GM19328 (cell line): Measurements from ENCODE around the gene HAPSTR1.

Source experiments
- ATAC-seq: cut with Tn5 transposase; IDR thresholded peaks from one replicate; pipeline ENCODE4 v1.9.1; 2021; ENCODE audit warnings: mild to moderate bottlenecking, moderate library complexity; ENCODE audit not compliant: unreplicated experiment

The HAPSTR1 gene

DNA sequence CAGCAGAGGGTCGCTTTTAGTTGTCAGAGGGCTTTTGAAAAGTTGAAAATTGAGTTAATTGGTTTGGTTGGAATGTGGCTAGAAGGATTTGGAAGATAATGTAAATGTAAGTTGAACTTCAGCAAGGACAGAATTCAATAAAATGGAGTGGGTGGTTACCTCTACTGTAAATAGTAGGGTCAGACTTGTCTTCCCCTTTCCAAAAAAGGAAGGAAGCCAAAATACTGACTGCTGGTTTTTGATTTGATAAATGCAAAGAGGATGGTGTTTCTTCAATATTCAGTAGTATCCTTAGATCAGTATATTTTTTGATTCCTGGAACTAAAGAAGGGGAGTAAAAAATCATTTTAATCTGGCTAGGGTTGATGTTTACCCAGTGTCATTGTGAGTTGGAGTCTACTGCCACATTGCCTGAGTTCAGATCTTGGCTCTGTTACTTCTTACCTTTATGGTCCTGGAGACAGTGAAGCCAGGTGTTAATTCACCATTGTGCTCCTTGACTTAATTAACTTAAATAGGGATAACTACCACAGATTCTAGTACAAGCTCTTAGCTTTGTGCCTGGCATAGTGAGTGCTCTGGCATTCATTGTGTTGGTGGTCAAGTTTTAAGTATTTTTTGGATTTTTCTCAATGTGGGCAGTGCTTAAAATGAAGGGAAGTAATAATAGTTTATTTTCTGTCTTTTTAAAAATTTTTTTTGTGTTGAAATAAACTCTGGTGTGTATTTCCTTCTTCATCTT, 4.4 kb downstream of the HAPSTR1 start:
- ATAC-seq: no peak

DNA sequence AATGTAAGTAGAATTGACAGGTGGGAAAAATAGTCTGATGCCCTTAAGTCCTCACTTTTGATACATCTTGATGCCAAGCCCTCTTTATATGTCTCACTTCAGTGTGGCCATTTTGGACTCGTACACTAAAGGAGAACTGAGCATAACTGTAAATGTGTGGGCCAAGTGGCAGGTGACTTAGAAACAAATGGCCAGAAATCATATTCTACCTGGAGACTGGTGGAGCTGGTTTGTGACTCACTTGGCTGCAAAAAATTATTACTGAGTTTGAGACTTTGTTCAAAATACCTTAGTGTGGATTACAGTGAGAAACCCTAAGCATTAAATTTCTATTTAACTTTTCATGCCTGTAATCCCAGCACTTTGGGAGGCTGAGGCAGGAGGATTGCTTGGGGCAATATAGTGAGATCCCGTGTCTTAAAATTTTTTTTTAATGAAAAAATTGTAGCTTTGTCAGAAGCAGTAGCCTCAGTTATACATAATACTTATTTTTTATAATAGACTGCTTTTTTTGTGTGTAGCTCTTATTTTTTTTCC, 5.0 kb downstream of the HAPSTR1 start:
- ATAC-seq: no peak

DNA sequence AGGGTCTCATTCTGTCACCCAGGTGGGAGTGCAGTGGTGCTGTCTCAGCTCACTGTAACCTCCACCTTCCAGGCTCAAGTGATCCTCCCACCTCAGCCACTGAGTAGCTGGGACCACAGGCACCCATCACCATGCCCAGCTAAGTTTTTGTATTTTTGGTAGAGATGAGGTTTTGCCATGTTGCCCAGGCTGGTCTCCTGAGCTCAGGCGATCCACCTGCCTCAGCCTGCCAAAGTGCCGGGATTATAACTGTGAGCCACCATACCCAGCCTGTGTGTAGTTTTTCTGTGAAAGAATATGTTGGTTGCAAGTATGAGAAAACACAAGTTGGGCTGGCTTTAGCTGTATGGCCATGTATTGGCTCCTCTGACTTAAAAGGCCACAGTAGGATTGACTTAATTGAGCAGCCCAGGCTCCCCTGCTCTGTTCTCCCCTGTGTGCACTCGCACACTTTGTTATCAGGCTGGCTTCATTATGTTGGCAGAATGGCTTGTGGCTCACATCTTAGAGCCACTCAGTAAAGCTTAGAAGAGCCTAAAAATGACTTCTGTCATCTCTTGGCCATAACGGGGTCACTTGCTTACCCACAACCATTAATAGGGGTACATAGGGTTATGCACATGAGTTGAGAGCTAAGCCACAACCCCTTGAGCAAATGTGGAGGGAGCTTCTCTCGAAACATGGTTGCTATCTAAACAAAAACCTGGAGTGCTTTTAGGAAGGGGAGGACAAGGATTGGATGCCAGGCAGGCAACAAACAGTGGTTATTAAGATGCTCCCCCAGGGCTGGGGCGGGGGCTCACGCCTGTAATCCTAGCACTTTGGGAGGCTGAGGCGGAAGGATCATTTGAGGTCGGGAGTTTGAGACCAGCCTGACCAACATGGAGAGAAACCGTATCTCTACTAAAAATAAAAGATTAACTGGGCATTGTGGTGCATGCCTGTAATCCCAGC, 6.1 kb downstream of the HAPSTR1 start:
- no peak for ATAC-seq

DNA sequence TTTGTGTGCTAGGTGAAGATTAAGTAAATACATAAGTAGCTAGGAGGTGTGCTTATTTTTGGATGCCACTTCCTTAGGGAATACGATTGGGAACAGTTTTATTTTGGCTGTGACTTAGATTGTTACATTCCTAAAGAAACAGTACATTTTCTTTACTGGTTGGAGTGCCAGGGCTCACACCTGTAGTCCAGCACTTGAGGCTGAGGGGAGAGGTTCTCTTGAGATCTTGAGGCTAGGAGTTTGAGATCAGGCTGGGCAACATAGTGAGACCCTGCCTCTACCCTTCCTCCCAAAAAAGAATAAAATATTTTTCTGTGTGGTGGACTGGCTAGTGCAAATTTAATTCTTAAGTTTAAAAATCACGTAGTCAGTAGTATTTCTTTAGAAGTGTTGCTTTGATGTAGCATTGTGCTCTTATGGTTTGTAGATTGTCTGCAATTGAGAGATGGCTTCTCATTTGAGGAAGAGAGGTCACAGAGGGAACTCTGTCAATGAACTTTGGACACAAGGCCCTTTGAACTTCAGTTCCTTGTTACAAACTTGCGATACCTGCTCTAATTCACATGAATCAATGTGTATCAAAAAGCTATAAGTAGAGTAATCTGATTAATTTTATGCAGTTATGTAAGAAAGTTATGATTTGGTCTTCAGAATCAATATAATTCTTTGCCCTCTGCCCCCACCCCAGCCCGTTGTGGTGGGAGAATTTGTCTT, 7.1 kb downstream of the HAPSTR1 start:
- no peak for ATAC-seq

DNA sequence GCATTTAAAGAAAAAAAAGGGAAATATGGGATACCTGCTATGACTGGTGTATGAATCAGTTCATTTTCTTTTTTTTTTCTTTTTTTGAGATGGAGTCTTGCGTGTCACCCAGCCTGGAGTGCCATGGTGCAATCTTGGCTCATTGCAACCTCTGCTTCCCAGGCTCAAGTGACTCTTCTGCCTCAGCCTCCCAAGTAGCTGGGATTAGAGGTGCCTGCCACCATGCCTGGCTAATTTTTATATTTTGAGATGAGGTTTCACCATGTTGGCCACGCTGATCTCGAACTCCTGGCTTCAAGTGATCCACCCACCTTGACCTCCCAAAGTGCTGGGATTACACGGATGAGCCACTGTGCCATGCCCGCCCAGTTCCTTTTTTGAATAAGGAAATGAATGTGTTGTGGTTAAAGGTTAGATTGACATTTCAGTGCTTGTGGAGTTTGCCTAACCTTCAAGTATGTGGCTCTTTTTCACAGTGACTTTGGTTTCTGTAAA, 7.7 kb downstream of the HAPSTR1 start:
- ATAC-seq: no peak

DNA sequence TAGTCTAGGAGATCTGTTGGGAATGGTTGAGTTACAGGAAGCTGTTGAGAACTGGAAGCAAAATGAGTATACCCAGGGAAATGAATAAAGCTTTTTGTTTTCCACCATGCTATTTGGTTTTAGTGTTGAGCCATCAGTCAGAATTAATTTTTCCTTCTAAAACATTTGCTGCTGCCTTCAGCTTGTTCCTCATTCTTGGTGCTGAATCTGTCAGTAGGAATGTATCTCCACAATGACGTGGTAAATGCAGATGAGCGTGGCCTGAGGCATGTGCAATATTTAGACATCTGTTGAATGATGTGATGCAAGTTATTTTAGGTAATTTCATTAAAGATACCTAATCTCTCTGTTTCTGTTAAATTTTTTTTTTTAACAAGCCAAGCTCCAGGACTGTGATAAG, 10.9 kb downstream of the HAPSTR1 start:
- no peak for ATAC-seq

DNA sequence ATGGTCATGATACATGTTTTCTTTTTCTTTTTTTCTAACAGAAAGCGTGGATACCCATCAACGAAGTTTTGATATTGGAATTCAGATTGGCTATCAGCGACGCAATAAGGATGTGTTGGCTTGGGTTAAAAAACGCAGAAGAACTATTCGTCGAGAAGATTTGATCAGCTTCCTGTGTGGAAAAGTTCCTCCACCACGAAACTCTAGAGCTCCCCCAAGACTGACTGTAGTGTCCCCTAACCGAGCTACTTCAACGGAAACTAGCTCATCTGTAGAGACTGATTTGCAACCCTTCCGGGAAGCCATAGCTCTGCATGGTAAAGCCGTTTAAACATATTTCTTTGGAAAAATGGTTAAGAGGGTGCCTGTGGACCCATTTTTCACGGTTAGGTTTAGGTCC, 11.5 kb downstream of the HAPSTR1 start:
- ATAC-seq: no peak

DNA sequence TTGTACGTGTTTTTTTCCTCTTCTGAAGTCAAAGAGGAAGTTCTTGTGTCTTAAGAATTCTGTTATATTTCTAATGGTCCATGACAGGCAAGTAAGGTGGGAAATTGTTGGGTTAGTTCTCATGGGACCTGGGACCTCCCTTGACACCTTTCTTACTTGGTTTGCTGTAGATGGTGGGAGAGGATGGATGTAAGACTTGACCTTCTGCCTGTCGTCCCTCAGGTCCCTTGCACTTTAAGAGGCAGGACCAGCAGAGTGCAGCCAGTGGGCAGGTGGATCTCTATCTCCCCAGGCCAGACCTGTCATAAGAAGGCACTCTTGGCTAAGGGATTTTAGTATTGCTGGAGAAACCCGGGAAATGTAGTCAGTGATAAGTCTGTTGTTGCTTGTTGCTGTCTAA, 12.1 kb downstream of the HAPSTR1 start:
- no peak for ATAC-seq

DNA sequence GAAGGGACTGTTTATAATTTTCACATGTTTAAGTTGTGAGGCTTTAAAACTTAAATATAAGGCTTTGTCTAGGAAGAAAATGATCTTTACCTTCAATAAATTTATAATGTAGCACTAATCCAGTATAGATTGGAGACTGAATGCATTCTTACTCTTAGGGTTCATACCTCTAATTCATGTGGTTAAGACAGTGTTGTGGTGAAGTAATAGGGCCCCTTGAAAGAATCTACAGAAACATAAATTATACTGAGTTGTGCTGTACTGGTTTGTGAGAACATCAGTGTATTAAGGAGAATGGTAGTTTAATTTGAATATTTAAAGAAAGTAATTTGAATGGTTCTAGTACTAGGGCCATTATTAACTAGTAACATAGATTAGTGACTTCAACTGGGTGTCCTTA, 13.7 kb downstream of the HAPSTR1 start:
- no peak for ATAC-seq

DNA sequence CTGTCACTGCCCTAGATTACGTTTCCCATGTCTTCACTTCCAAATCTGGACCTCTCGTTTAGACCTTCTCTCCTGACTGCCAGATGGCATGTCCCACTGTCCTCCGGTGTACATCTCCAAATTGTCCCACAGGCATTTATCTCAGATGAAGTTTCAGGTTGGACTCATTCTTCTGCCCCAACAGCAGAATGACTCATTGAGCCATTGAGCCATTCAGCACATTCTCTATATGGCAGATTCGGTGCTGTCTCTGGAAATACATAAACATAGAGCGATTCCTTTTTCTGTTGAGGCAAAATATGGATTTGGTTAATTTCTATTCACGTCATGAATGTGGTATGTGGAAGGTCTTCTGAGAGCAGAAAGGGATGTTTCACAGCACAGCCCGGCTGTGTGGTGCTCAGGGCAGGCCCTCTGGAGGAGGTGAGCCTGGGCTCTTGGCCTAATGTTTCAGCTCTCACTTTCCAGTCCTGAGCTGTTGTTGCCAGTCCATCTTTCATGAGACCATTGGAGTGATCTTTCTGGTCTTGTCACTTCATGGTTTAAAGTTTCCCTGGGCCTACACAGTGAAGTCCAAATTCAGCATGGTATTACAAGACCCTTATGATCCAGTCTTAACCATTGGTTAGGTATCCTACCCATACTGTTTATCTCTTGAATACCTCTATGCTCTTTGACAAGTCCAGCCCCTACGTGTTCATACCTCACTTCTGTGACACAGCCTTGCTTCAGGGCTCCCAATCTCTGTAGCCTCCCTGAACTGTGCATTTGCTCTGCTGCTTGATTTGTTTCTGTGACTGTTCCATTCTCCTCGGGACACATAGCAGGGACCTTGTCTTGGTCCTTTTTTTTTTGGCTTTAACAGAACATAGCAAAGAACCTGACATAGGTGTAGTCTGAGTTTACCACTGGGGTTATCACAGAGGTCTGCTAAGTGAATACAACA, 15.9 kb downstream of the HAPSTR1 start:
- no peak for ATAC-seq

DNA sequence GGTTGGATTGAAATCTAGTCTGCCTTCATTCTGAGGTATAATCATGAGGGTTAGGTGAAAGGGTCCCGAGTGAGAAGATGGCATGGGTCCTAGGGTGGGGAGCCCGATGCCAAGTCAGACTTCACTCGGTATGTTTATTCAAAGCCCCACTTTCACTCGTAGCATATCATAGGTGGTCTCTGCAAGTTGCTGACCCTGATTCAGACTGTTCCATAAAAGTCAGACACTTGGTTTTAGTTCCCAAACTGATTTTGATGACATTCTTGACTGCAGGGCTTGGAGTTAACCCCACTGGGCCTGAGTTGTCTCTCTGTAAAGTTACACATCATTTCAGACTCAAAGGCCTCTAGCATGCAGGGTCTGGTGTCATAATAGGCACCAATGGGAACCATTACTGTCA, 17.8 kb downstream of the HAPSTR1 start:
- no peak for ATAC-seq

DNA sequence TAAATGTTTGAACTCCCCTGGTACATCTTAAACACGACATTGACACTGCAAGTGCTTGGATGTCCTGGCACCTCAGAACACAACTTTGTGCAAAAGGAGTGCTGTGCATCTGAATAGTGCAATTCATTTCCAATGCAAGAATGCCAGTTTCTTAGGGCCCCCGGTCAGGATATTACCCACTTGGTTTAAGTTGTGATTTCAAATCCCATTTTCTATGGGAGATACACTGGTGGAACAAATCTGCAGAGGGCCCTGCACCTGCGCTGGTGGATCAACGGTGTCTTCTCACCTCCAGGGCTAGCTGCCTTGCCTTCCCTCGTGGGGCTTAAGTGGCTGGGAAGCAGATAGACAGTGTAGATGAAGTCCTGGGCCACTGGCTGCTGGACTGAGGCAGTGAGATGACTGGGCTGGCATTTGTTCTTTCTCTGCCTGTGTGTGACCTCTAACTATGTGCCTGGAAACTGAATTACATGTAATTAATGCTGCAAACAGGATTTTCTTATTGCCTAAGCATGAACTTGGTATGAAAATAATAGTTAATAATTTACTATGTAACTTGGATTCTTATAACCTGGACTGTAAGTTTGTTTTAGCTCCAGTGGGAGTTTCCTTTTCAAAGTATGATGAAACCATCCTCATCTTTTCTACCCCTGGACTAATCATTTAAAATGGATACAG, 20.9 kb downstream of the HAPSTR1 start:
- ATAC-seq: no peak

DNA sequence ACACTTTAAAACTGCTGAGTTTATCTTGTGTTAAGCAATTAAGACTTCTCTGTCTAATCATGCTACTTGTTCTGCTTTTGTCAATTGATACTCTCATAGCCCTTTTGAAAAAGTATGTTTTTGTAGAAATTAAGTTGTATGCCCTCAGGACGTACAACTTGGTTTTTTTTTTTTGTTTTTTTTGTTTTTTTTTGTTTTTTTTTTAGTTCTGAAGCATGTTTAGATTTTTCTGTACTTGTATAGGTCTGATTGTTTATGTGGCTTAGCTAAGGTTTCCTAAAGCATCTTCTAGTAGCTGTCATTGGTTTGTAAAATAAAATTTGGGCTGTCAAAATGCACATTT, 21.4 kb downstream of the HAPSTR1 start:
- no peak for ATAC-seq

DNA sequence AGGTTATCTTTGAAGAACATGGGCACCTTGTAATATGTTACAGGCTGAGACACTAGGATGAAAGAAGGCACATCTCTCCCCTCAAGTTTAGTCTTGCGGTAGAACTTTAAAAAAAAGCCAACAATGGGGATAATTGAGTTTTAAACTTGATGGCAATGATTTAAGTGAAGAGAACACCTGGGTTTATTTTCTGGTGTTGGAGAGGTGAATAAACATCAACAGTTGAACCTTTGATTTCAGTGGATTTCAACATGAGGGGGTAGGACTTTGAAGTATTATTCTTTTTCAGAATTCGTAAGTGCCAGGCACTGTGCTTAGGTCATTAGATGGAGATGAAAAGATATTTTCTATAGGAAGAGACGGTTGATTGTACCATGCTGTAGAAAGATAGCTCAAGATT, 22.3 kb downstream of the HAPSTR1 start:
- ATAC-seq: no peak

DNA sequence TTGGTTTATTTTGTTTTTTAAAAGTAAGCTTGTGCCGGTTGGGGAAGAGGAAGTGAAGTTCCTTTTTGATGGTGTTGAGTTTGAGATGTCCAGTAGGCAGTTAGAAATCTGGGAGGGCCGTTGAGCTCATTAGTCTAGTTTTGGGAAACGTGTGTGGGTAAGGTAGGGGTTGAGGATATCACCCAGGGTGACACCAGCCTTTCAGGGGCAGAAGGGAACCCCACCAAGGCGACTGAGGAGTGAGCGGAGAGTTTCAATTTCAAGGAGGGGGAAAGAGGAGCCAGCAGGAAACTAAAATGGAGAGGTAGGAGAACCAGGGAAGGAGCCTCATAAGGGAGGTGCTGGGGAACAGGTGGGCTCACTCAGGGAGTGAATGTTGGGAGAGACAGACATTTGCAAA, 22.7 kb downstream of the HAPSTR1 start:
- no peak for ATAC-seq

DNA sequence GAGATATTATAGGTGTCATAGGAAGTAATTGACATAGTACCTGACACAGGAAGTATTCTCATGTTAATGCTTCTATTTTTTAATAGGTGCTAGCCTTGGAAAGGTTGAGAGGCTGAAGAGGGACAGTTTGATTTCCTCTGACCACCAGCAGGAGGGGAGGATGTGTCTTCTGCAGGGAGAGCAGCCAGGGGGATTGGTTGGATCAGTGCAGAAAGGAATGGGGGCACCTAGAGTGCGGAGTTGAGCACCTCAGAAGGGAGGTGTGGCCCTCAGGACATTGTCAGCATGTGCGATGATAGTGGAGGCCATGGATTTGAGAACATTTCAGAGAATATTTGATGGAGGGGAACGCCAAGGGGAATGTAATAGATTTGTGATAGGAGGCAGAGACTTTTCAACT, 23.4 kb downstream of the HAPSTR1 start:
- no peak for ATAC-seq

DNA sequence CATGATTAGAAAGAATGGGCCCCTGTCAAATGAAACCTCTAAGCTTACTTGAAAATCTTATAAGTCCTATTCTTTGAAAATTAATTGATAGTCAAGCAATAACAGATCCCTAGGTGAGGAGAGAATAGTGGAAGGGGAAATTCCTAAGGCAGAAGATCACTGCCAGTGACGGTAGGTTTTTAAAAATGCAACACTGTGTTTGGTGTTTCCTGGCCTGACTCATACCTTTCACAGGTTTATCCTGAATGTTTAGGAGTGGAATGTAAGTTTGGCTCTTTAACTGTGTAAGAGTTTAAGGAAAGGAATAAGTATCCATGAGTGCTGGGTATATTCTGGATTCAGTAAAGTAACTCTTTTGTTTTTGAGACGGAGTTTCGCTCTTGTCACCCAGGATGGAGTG, 23.8 kb downstream of the HAPSTR1 start:
- ATAC-seq: no peak

DNA sequence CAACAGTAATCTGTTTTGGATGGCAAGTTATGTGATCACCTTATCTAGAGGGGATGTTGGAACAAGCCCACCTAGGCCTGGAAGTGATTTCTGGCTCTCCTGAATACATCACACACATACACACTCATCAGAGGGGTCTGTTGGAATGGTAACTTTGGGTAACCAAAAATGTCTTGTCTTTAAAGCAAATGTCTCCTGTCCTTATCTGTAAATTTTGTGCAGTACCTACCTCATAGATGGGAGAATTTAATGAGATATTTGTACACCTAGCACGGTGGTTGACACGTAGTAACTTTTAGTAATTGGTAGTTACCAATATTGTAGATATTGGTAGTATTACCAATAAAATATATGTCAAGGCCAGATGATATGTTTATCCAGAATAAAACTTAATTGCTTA, 24.7 kb downstream of the HAPSTR1 start:
- ATAC-seq: no peak

DNA sequence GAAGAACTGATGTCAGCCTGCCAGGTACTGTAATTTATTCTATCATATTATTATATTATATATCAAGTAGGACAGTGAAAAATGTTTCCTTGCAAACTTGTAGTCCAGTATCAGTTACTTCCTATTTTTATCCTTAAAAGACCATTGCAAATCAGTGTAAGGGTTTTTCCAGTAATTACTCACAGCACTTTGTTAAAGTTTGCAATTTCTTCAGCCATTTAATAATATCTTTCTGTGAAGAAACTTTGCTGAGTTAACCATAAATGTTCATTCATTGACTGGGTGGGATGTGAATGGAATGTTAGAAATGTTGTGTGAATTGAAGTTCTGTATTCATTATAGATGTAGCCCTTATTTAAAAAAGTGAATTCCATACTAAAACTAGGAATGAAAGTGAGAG, 26.7 kb downstream of the HAPSTR1 start:
- ATAC-seq: no peak

DNA sequence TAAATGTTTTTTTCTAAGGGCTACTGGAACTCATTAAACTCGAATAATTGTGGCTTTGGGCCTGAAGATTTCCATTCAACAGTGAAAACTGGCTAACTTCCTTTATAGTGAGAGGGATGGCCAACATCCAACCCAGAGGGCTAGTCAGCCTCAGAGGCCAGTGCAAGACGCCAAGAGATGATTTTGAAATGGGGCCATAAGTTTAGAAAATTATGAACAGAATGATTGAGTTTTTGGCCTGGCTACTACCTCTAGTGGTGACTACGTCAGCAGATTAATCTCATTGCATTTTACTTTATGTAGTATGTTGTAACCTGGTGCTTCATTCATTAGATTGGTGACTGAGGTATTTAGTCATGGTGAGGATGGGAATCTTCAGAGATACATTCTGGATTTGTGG, 28.4 kb downstream of the HAPSTR1 start:
- ATAC-seq: no peak
